Fibroblast of mammary gland (primary cell): ENCODE data around the gene STN1.

Experiments used
- DNase-seq: peaks from one replicate; pipeline ENCODE4 v3.0.0-alpha.2; 2010; ENCODE audit warnings: low read depth
- H3K4me3 ChIP-seq: 2 replicates; pipeline ENCODE4 v1.5.1; 2011; ENCODE audit warnings: low read depth, mild to moderate bottlenecking, low read length, moderate library complexity; ENCODE audit not compliant: control insufficient read depth
- CTCF ChIP-seq: conservative IDR thresholded peaks from 2 replicates; pipeline ENCODE4 v1.5.1; 2011; ENCODE audit warnings: low read depth, low read length, inconsistent platforms; ENCODE audit not compliant: control insufficient read depth, insufficient read depth

STN1 gene

DNA sequence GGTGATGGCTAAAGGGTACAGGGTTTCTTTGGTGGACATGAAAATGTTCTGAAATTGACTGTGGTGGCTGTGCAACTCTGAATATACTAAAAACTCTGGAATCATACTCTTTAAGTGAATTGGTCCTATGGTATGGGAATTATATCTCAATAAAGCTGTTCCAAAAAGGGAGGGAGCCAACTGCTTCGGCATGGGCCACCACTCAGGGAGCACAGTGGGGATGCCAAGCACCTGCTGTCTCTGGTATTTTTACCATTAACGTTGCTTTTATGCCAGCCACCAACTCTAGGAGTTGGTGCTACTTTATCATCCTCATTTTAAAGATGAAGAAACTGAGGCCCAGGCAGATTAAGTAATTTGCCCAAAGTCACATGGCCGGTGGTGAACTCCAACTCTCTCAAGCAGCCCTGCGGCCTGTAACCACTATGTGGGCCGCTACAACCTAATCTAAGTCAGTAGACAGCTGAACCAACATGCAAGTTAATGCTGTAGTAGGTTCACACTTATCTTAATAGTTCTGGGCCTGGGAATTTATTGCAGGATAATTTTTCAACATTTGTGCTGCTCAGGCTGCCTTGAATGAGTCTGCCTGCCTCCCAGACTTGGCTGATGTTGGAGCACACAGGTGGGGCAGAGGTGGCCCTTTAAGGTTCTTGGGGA lies 83.4 kb downstream of the STN1 start:
- no peak overlapping the region for H3K4me3 ChIP-seq
- TF ChIP-seq CTCF = no peak
- no peak for DNase-seq

DNA sequence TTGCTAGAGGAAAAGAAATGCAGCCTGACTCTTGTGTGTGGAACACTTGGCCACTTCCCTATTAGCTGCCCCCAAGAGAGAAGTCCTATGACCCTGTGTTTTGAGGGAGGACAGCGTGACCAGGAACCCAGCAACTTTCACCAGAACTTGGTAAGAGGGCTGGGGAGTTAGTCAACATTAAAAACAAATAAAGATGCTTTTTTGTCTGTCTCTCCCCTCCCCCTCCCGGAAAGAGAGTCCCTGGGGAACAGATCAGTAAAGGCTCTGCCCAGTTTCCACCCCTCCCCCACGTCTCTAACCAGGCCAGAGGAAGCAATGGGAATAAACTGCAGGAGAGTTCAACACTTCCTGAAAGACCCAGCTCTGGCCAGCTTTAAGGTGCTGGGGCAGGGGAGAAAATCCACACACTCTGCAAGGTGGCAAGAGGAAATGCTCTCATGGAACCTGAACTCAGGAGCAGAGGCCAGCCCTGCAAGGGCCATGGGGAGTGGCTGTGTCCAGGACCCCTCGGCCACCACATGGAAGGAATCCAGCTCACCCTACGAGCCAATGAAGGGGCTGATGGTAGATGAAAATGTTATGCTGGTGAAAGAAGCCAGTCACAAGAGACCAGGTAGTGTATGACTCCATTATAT lies 84.1 kb downstream of the STN1 start:
- no peak for TF ChIP-seq CTCF
- no peak overlapping the region for H3K4me3 ChIP-seq
- DNase-seq = peak; percentile 78

DNA sequence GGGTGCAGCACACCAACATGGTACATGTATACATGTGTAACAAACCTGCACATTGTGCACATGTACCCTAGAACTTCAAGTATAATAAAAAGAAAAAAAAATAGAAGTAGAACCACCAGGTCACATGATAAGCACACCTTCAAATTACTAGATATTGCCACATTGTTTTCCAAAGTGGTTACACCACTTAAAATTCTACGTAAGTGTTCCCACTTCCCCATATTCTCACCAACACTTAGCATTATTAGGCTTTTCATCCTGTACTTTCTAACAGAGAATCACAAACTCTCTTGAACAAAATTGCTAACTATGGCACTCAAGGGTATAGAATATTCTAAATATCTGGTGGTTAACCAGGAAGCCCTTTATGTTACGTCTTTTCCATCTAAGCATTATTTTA lies 85.2 kb downstream of the STN1 start:
- DNase-seq = no peak
- TF ChIP-seq CTCF = no peak
- no peak overlapping the region for H3K4me3 ChIP-seq
